Right cardiac atrium (tissue), 5 donors: ENCODE data around the gene MAN1A1. TPM values are rescaled to one million over a fixed set of nuclear protein-coding genes. Genes with fewer than 3 reads are reported as not detected.
A peak's percentile ranks its signal among the peaks of the same experiment; 100 is the strongest.

Source experiments
- ATAC-seq, 2 donors: fragments of 200-7000 bp; cut with Tn5 transposase; one replicate each; pipeline versions ENCODE4 v1.8.0 to v1.9.1; 2020; ENCODE audit warnings: moderate library complexity in 2 of 2, mild to moderate bottlenecking in 1 of 2
- DNase-seq, 3 donors: peaks; one replicate each; pipeline ENCODE4 v3.0.0-alpha.2; 2020
- H3K27ac ChIP-seq: one replicate; pipeline ENCODE4 v1.5.1; 2013; ENCODE audit warnings: mild to moderate bottlenecking, low read length, control low read depth, moderate library complexity
- H3K27me3 ChIP-seq: one replicate; pipeline ENCODE4 v1.6.1; 2013; ENCODE audit not compliant: control insufficient read depth, insufficient read depth
- H3K4me1 ChIP-seq: one replicate; pipeline ENCODE4 v1.6.1; 2013; ENCODE audit warnings: low read length; ENCODE audit not compliant: control insufficient read depth, insufficient read depth
- H3K4me3 ChIP-seq: one replicate; pipeline ENCODE4 v1.5.1; 2013; ENCODE audit warnings: low read length, control low read depth
- H3K9me3 ChIP-seq: one replicate; pipeline ENCODE4 v1.6.1; 2013; ENCODE audit warnings: low read length; ENCODE audit not compliant: control insufficient read depth
- WGBS: extraction: QIAGEN DNeasy Blood & Tissue Kit; methylation state at CpG from one replicate; pipeline ENCODE4 v1.1.7; 2013; 5-methylcytosine and 5-hydroxymethylcytosine counted together
- intact Hi-C, 4 donors: fragments of 100-400 bp; cut with DNase I; formaldehyde crosslinking; loops; one replicate each; pipeline versions ENCODE4 v1.11.0 to v1.14.0; 2022 to 2023
- polyA plus RNA-seq: library from polyadenylated mRNA; stranded (reverse); fragments of 200-250 nt; gene quantifications from one replicate; pipeline ENCODE4 v1.2.3, GENCODE V29; 2013
- total RNA-seq, 4 donors: library from RNA; stranded (reverse); fragmentation: NEBNext Ultra II Directional; extraction: Animal tissue kit (Norgen Biotek cat#: 25700); gene quantifications; one replicate each; pipeline ENCODE4 v1.2.1, GENCODE V29; 2021
- donor health status: healthy with polysubstance abuse.
- donor health status: DM: no; HTN: yes; CAD: no.
- donor health status: DM: no; HTN: no; CAD: no.
- donor health status: DM: no; HTN: yes; CAD: no; lungs with severe emphysema.
- donor health status: DM: yes; HTN: yes; CAD: no.

Gene MAN1A1
- total and polyA plus RNA-seq, 5 donors = 11.6 to 29.7 (median 20.3) TPM

- intact Hi-C loops = no loop called here
- WGBS = 86% methylated on average over 1 of the region's 1 CpG
These were observed 159.4 kb downstream of the MAN1A1 start for GRCh38 chr6:119190176-119190575.

GRCh38 chr6:119189498-119189897, 160.1 kb downstream of the MAN1A1 start:
- no peak for DNase-seq
- ATAC-seq = no peak
- intact Hi-C loops = no loop called here
- 83% methylated on average over 14 of the region's 14 CpGs for WGBS
- Histone ChIP-seq H3K27me3 (no peaks in the 10 kb centered on the region), H3K4me3 (no peak overlapping the region), H3K27ac (no peak overlapping the region), H3K4me1 (no peaks in the 10 kb centered on the region), H3K9me3 (no peaks in the 10 kb centered on the region)

More at GRCh38 chr6:119190176-119190575, 159.4 kb downstream of the MAN1A1 start:
- DNase-seq (no peak), ATAC-seq (no peak)
- H3K27me3 ChIP-seq = no peaks in the 10 kb centered on the region
- H3K9me3 ChIP-seq = no peaks in the 10 kb centered on the region
- H3K27ac ChIP-seq = no peak overlapping the region
- H3K4me3 ChIP-seq = no peak overlapping the region
- H3K4me1 ChIP-seq = no peaks in the 10 kb centered on the region

GRCh38 chr6:119187596-119187995, 162.0 kb downstream of the MAN1A1 start:
- Histone ChIP-seq H3K4me1 (no peaks in the 10 kb centered on the region), H3K9me3 (no peaks in the 10 kb centered on the region), H3K4me3 (no peak overlapping the region), H3K27me3 (no peaks in the 10 kb centered on the region), H3K27ac (no peak overlapping the region)
- WGBS = 61% methylated on average over 1 of the region's 1 CpG
- intact Hi-C loops = no loop called here
- DNase-seq (no peak), ATAC-seq (no peak)

- no peak for DNase-seq
- H3K4me1 ChIP-seq = no peaks in the 10 kb centered on the region
- ATAC-seq = no peak
- H3K4me3 ChIP-seq = no peak overlapping the region
- WGBS = 81% methylated on average over 5 of the region's 5 CpGs
- intact Hi-C loops = no loop called here
- no peak overlapping the region for H3K27ac ChIP-seq
- no peaks in the 10 kb centered on the region for H3K9me3 ChIP-seq
- H3K27me3 ChIP-seq = no peaks in the 10 kb centered on the region
These were observed 163.1 kb downstream of the MAN1A1 start for GRCh38 chr6:119186490-119186889.

DNA sequence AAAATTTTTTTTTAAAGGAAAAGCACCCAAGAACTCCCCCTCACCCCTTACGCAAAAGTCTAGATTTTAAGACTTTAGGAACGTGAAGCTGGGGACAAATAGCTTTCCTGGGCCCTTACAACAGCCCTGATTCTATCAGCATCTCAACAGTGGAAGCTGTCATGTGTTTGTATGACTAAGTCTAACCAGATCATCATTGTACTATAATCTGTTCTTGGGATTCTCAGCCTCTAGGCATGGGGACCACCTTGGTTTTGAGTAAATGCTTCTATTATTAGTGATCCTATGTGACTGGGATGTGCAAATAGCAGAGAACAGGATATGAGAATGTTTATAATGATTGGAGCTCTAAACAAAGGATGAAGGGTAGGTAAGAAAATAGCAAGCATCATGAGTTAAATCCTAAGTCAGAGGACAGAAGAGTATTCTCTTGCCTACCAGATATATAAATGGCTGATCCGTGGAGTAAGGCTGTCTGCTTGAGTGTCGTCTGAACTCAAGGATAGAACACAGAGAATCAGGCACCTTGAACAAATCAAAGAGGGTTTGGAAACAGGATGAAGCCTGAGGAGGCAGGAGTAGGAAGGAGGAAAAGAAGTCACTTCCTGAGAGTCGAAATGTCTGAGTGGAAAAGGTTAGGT, 165.4 kb downstream of the MAN1A1 start:
- no peak overlapping the region for H3K4me3 ChIP-seq
- H3K4me1 ChIP-seq = no peaks in the 10 kb centered on the region
- H3K27ac ChIP-seq = no peak overlapping the region
- intact Hi-C loops = no loop called here
- ATAC-seq (no peak), DNase-seq (no peak)
- WGBS = 81% methylated on average over 5 of the region's 5 CpGs
- no peaks in the 10 kb centered on the region for H3K9me3 ChIP-seq
- H3K27me3 ChIP-seq = no peaks in the 10 kb centered on the region

GRCh38 chr6:119183457-119183856, 166.1 kb downstream of the MAN1A1 start:
- WGBS = 63% methylated on average over 1 of the region's 1 CpG
- DNase-seq (no peak), ATAC-seq (peak in 1 of 2 donors; percentile 41)
- intact Hi-C loops = no loop called here
- H3K4me3 ChIP-seq = no peak overlapping the region
- no peaks in the 10 kb centered on the region for H3K9me3 ChIP-seq
- no peak overlapping the region for H3K27ac ChIP-seq
- no peaks in the 10 kb centered on the region for H3K4me1 ChIP-seq
- H3K27me3 ChIP-seq = no peaks in the 10 kb centered on the region

GRCh38 chr6:119182875-119183274, 166.7 kb downstream of the MAN1A1 start:
- H3K4me3 ChIP-seq = no peak overlapping the region
- no peaks in the 10 kb centered on the region for H3K27me3 ChIP-seq
- H3K4me1 ChIP-seq = no peaks in the 10 kb centered on the region
- H3K27ac ChIP-seq = no peak overlapping the region
- H3K9me3 ChIP-seq = no peaks in the 10 kb centered on the region
- no peak for ATAC-seq
- 94% methylated on average over 2 of the region's 2 CpGs for WGBS
- no peak for DNase-seq
- intact Hi-C loops = no loop called here

DNA sequence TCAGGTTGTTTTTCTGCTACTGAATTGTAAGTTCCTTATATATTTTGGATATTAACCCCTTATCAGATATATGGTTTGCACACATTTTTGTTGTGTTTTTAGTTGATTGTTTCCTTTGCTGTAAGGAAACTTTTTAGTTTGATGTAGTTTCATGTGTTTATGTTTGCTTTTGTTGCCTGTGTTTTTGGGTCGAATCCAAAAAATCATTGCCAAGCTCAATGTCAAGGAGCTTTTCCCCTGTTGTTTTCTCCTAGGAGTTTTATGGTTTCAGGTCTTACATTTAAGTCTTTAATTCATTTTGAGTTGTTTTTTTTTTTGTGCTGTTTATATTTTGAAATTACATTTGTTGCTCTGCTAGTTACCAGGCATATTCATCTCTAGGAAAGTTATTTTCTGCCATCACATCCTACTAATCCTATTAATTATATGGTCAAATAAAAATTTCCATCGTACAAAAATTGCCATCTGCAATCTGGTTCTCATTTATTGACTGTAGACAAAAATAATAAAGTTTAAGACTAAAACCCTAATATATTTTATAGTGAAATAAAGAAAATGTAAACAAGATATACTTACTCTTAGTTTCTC, 167.3 kb downstream of the MAN1A1 start:
- ATAC-seq (no peak), DNase-seq (no peak)
- H3K4me1 ChIP-seq = no peaks in the 10 kb centered on the region
- intact Hi-C loops = no loop called here
- no peaks in the 10 kb centered on the region for H3K9me3 ChIP-seq
- 91% methylated on average over 2 of the region's 2 CpGs for WGBS
- no peak overlapping the region for H3K4me3 ChIP-seq
- no peaks in the 10 kb centered on the region for H3K27me3 ChIP-seq
- no peak overlapping the region for H3K27ac ChIP-seq

- intact Hi-C loops = no loop called here
- H3K9me3 ChIP-seq = no peaks in the 10 kb centered on the region
- WGBS = 95% methylated on average over 1 of the region's 1 CpG
- H3K4me1 ChIP-seq = no peaks in the 10 kb centered on the region
- no peaks in the 10 kb centered on the region for H3K27me3 ChIP-seq
- H3K4me3 ChIP-seq = no peak overlapping the region
- DNase-seq (no peak), ATAC-seq (no peak)
- no peak overlapping the region for H3K27ac ChIP-seq
These were observed 168.5 kb downstream of the MAN1A1 start for GRCh38 chr6:119181046-119181445.

DNA sequence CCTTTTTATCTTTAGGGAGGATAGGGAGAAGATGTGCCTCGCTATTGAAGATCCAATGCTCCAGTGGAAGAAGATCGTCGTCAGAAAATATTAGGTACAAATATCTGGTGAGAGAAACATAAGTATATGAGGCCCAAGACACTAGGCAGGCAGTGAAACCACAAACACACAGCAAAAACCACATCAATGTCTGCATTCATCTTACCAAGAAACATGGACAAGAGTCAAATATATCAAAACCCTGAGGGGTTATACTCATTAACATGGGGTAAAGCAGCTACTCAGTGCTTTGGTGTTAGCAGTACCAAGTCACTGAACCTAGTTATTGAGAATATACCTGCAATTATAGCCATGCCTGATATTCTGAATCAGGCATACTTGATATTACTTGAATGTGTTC, 169.7 kb downstream of the MAN1A1 start:
- no peaks in the 10 kb centered on the region for H3K4me1 ChIP-seq
- H3K4me3 ChIP-seq = no peak overlapping the region
- H3K27ac ChIP-seq = no peak overlapping the region
- ATAC-seq (no peak), DNase-seq (no peak)
- 86% methylated on average over 3 of the region's 3 CpGs for WGBS
- H3K9me3 ChIP-seq = no peaks in the 10 kb centered on the region
- H3K27me3 ChIP-seq = no peaks in the 10 kb centered on the region
- intact Hi-C loops = no loop called here

DNA sequence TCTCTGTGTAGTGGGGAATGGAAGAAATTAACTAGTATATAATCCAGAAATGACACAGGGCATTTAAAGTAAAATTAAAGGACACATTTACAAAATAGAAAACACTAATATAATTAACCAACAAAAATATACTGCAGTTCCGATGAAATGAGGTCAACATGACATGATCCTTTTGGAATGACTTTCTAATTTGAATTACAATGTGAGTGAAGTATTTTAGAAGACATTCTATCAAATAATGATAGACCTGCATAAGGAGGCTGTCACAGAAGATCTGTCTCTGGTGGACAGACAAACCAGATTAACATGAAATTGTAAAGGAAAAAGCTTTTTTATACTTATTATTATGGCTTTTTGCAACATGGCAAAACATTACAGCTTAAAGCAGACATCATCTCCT, 170.5 kb downstream of the MAN1A1 start:
- H3K27me3 ChIP-seq = no peaks in the 10 kb centered on the region
- intact Hi-C loops = no loop called here
- ATAC-seq (no peak), DNase-seq (no peak)
- no peaks in the 10 kb centered on the region for H3K4me1 ChIP-seq
- no peak overlapping the region for H3K27ac ChIP-seq
- no peaks in the 10 kb centered on the region for H3K9me3 ChIP-seq
- H3K4me3 ChIP-seq = no peak overlapping the region
- 54% methylated on average over 1 of the region's 1 CpG for WGBS

- Histone ChIP-seq H3K4me1 (no peaks in the 10 kb centered on the region), H3K4me3 (no peak overlapping the region), H3K27ac (no peak overlapping the region), H3K27me3 (no peaks in the 10 kb centered on the region), H3K9me3 (no peaks in the 10 kb centered on the region)
- WGBS = 88% methylated on average over 3 of the region's 3 CpGs
- ATAC-seq (no peak), DNase-seq (no peak)
- intact Hi-C loops = no loop called here
These were observed 173.1 kb downstream of the MAN1A1 start for GRCh38 chr6:119176445-119176844.
